Bronchial epithelial cell (primary cell): ENCODE results near the gene MYRIP. TPM values are rescaled to one million over a fixed set of nuclear protein-coding genes. Genes with fewer than 3 reads are reported as not detected.

ENCODE experiments used
- DNase-seq: peaks from one replicate; pipeline ENCODE4 v3.0.0-alpha.2; 2010; ENCODE audit warnings: low read depth
- FAIRE-seq: peaks from 2 replicates; lab custom pipeline; 2011; peaks lifted over from hg19 to GRCh38; lab: Jason Lieb, UNC
- H3K27me3 ChIP-seq: 2 replicates; pipeline ENCODE4 v1.5.1; 2011; ENCODE audit warnings: low read length; ENCODE audit not compliant: control insufficient read depth, insufficient read depth
- H3K36me3 ChIP-seq: 2 replicates; pipeline ENCODE4 v1.5.1; 2011; ENCODE audit warnings: low read length; ENCODE audit not compliant: control insufficient read depth, insufficient read depth
- H3K4me3 ChIP-seq: 2 replicates; pipeline ENCODE4 v1.5.1; 2011; ENCODE audit warnings: mild to moderate bottlenecking, low read depth, low read length, control low read depth
- CTCF ChIP-seq: IDR thresholded peaks from 2 replicates; pipeline ENCODE4 v1.5.1; 2011; ENCODE audit warnings: mild to moderate bottlenecking, moderate library complexity, low read length, control low read depth, inconsistent platforms; ENCODE audit not compliant: insufficient read depth, severe bottlenecking
- total RNA-seq: library from RNA; depleted of rRNA; stranded (reverse); fragments of >200 nt; gene quantifications from 2 replicates; pipeline ENCODE4 v1.2.1, GENCODE V29; 2014

MYRIP gene
- total RNA-seq, 1 donor from 2014 or later, result not detected

GRCh38 chr3:39937315-39937714 lies 127.9 kb downstream of the MYRIP start:
- FAIRE-seq (no peak), DNase-seq (no peak)
- no peak overlapping the region for H3K4me3 ChIP-seq
- TF ChIP-seq CTCF, result no peak
- no peaks in the 10 kb centered on the region for H3K36me3 ChIP-seq
- H3K27me3 ChIP-seq, result no peaks in the 10 kb centered on the region

GRCh38 chr3:39937874-39938273 lies 128.5 kb downstream of the MYRIP start:
- no peak overlapping the region for H3K4me3 ChIP-seq
- no peaks in the 10 kb centered on the region for H3K36me3 ChIP-seq
- no peak for TF ChIP-seq CTCF
- FAIRE-seq, result no peak
- DNase-seq, result no peak
- H3K27me3 ChIP-seq, result no peaks in the 10 kb centered on the region

- H3K27me3 ChIP-seq, result peaks cover 2% of the 10 kb centered on the region
- H3K36me3 ChIP-seq, result no peaks in the 10 kb centered on the region
- no peak for FAIRE-seq
- TF ChIP-seq CTCF, result no peak
- no peak overlapping the region for H3K4me3 ChIP-seq
- DNase-seq, result no peak
These were observed 132.5 kb downstream of the MYRIP start for GRCh38 chr3:39941931-39942330.

DNA sequence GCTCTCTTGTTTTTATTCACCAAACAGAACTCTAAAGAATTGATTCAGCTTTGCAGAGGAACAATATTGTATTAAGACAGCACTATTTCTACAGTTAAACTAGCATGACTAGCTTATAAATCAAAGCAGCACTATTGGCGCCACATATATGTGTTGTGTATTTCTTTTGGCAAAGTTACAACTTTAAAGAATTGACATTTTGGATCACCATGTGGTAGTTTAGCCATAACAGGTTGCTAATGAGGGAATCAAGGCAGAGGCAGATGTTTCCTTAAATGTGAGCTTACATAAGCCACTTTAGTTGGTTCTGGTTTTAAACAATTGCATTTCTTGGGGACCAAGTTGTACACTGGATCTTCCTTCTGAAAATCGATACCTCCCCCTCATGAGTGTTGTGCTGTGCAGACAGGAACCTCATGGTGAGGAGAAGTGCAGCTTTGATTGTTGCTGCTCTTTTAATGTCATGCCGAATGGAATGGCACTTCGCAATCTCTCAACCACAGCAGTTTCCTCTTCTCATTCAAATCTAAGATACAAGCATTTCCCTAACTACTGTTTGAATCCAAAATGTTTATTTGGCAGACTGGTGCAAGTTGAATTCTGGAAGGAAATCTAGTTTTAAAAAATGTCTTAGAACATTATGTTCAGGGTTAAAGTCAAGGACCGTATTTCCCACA lies 151.2 kb downstream of the MYRIP start:
- DNase-seq (no peak), FAIRE-seq (peak; percentile 13)
- no peak overlapping the region for H3K4me3 ChIP-seq
- TF ChIP-seq CTCF, result no peak
- H3K27me3 ChIP-seq, result no peaks in the 10 kb centered on the region
- H3K36me3 ChIP-seq, result no peaks in the 10 kb centered on the region

- Histone ChIP-seq H3K4me3 (no peak overlapping the region), H3K27me3 (no peaks in the 10 kb centered on the region), H3K36me3 (no peaks in the 10 kb centered on the region)
- TF ChIP-seq CTCF, result no peak
- DNase-seq (no peak), FAIRE-seq (no peak)
These were observed 151.8 kb downstream of the MYRIP start for GRCh38 chr3:39961230-39961629.

DNA sequence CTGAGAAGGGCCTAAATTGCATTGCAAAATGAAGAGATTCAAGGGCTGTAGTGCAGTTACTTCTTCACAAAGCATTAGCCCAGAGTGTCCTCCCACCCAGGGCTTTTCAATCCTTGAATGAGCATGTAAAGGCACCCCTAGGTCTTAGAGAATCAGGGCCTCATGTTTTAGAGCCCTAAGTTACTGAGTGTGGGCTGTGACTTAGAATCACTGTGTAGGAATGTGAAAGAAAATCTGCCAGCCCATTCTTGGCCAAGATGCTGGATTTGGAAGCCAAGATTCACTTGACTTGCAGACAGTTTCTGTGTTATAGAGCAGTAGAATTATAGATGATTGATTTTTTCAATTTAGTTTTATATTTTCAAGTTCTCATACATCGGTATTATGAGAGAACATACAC lies 153.2 kb downstream of the MYRIP start:
- no peak for TF ChIP-seq CTCF
- FAIRE-seq (no peak), DNase-seq (no peak)
- no peaks in the 10 kb centered on the region for H3K27me3 ChIP-seq
- H3K36me3 ChIP-seq, result no peaks in the 10 kb centered on the region
- H3K4me3 ChIP-seq, result no peak overlapping the region
